Stimulated activated CD8-positive, alpha-beta memory T cell treated with anti-CD3 and anti-CD28 coated beads, Interleukin-15, amount 100 ng/mL, for 4 hours (primary cell): ENCODE results near the gene CLEC2B.

Source experiments
- DNase-seq, 2 donors: peaks; one replicate each; pipeline ENCODE4 v3.0.0-alpha.2; 2020; ENCODE audit warnings: low read depth in 2 of 2

Gene CLEC2B

GRCh38 chr12:9868951-9869306, 225 bp downstream of the CLEC2B start:
- no peak for DNase-seq

DNA sequence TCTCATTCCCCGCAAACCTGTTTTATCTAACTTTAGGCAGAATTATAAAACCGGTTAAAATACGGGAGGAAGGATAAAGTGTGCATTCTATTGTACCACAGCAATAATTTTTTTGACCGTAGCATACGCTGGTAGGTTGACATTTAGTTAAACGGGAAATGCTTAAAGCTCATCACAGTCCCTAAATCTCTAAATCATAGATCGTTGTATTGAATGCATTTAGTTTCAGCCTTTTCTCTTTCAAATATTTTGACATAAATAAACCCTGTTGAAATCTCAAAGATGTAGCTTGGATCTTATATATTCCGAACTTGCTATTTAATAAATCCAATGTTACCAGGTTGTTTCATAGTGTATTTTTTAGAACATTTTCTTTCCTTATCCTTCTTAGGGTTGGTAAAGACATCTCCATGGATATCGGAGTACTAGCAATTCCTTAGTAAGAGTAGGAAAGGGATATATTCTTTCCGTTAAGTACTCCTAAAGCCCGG, 798 bp downstream of the CLEC2B start:
- no peak for DNase-seq

GRCh38 chr12:9867531-9867930, 1.6 kb downstream of the CLEC2B start:
- DNase-seq = no peak

DNA sequence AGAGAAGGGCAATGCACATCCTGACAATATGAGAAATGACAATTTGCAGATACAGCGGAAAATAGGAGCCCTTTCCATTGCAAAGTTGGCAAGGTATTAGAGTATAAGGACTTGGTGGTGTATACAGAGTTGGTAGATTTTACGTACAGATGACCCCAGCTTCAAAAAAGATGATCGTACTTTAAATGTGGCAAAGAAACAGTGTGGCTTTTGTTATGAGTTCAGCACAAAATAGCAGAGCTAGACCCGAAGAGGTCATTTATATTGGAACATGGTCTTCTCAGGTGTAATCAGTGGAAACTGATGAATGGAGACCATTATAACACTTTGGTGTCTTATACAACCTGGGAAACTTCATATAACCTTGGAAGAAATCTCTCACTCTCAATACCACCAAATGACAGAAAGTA, 2.3 kb downstream of the CLEC2B start:
- no peak for DNase-seq

DNA sequence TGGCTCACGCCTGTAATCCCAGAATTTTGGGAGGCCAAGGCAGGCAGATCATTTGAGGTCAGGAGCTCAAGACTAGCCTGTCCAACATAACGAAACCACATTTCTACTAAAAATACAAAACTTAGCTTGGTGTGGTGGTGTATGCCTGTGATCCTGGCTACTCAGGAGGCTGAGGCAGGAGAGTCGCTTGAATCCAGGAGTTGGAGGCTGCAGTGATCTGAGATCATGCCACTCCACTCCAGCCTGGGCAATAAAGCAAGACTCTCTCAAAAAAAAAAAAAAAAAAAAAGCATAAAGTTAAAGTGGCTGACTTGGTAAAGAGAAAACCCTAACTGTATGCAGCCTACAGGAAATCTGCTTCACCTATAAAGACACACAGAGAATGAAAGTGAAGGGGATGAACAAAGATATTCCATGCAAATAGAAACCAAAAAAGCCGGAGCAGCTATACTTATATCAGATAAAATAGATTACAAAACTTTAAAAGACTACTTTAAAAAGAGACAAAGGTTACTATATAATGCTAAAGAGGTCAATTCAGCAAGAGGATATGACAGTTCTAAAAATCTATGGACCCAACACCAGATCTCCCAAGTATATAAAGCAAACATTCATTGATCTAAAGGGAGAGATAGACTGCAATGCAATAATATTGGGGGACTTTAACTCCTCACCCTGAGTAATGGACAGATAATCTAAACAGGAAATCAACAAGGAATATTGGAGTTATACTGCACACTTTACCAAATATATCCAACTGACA, 4.1 kb downstream of the CLEC2B start:
- no peak for DNase-seq

- no peak for DNase-seq
Measured at GRCh38 chr12:9858135-9858534, 11.0 kb downstream of the CLEC2B start.

- DNase-seq = no peak
Measured at GRCh38 chr12:9856894-9857293, 12.3 kb downstream of the CLEC2B start.

- no peak for DNase-seq
Measured at GRCh38 chr12:9856151-9856550, 13.0 kb downstream of the CLEC2B start.

DNA sequence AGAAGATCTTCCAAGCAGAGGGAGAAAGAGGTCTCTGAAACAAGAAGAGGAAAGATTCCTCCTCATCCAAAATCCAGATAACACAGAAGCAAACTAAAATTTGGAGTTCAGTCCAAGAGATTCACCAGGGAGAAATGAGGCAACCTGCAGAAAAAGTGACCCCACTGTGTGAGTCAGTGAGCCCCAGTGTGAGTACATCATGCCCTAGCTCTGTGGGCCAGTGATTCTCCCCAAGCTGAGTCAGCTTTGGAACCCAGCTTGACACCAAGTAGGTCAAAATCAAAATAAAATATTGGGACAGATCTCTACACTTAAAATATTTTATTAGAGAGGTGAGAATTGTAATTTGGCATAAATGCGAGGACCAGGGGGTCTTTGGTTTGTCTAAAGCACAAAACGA, 17.2 kb downstream of the CLEC2B start:
- DNase-seq = no peak

- DNase-seq = no peak
Measured at GRCh38 chr12:9851050-9851449, 18.1 kb downstream of the CLEC2B start.

DNA sequence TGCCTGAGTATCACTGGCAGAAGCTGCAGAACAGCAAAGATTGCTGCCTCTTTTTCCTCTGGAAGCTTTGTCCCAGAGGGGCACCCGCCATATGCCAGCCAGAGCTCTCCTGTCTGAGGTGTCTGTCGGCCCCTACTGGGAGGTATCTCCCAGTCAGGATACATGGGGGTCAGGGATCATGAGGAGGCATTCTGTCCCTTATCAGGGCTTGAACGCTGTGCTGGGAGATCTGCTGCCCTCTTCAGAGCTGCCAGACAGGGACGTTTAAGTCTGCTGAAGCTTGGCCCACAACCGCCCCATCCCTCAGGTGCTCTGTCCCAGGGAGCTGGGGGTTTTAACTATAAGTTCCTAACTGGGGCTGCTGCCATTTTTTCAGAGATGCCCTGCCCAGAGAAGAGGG, 20.3 kb downstream of the CLEC2B start:
- no peak for DNase-seq

DNA sequence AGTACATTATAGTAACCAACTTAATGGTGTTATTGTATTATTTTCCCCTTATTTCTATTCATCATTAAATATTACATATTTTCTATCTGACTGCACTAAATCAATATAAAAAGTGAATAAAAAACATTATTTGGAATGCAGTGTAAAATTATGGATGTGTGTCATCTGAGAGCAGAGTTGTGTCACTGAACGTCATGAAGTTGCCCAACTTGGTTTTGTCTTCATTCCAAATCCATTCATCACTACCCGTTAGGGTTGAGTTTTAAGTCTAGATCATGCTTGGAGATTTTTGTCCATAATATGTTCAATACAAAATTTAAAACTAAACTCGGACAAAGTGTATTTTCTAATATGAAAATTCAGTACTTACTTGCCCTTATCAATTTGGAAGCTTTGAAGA, 25.7 kb downstream of the CLEC2B start:
- DNase-seq = no peak

DNA sequence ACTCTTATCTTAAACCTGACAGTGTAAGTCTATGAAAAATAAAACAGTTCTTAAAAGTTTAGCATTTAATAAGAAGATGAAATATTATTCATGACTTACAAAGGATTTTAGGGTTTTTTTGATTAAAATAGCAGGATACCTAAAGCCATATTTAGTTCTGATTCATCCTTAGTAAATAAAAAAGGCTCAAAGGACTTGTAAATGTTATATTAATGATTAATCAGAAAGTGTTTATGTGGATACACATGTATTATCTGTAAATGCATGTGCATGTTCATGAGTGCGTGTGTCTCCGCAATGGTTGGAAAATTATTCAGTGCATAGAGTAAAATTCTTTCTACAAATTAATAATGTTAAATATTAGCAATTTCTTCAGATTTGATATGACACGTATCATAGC, 37.4 kb downstream of the CLEC2B start:
- DNase-seq = no peak

DNA sequence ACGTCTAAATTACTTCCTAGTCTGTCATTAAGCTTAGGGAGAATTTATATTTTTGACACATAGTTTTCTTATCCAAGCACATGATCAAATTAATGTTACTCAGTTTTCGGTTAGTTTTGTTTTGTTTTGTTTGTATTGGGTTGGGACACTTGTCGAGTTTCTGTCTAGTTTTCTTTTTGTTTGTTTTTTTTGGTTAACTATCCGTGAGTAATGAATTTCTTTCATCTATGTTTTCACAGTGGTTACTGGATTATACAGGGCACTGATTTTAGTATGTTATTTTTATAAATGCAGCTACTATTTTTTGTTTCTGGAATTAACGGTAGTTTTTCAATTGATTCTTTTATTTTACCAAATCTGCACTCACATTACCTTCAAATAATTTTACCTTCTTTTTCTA, 39.2 kb downstream of the CLEC2B start:
- no peak for DNase-seq

- no peak for DNase-seq
Measured at GRCh38 chr12:9829483-9829882, 39.7 kb downstream of the CLEC2B start.

- DNase-seq = no peak
Measured at GRCh38 chr12:9827209-9827888, 41.8 kb downstream of the CLEC2B start, which contains the start of gene KLRF1. KLRF1 (plus strand) TSS chr12:9827481; CDS start chr12:9827545, 64 bp downstream.

DNA sequence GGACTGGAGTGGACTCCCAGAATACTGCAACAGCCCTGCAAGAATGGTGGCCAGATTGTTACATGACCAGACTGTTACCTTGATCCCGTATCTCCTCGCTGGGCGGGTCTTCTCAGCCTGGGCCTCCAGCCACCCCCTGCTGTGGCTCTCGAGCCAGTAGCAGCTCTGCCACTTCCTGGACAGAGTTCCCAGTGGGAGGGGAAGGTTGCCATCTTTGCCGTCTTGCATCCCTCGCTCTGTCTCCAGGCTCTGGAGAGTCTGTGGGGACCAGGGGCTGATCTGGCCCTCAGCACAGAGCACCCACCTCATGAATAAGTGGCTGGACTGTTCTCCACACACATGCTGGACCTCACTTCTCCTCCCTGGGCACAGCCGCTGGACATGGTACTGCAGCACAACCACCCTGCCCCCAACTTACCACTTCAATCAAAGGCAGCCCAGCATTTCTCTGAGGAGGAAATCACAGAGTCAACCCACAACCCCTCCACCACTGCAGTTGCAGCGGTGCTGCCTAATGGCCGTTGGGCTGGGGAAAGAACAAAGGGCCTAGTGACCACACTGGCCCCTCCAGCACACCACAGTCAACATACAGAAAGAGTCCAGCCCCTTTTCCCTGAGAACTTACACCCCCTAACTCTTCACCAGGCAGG, 48.7 kb downstream of the CLEC2B start:
- DNase-seq = no peak

GRCh38 chr12:9813821-9814798, 55.0 kb downstream of the CLEC2B start:
- peak; percentile 79 to 84 for DNase-seq

DNA sequence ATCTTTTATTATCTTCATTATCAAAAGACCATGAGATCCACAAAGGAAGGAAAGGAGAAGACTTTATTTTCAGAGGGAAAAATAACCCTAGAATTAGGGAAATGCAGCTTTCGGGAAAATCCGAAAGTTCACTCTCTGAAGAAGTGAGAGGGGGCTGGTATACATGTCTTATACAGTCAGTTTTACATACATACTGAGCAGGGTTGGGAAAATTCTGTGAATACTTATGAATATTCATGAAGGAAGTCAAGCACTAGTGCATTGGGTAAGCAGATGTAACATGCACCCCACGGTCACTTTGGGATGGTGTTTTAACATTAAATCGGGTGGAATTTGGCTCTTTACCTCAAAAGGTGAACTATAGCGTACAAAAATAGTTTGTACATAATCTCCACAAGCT, 57.5 kb downstream of the CLEC2B start:
- no peak for DNase-seq

DNA sequence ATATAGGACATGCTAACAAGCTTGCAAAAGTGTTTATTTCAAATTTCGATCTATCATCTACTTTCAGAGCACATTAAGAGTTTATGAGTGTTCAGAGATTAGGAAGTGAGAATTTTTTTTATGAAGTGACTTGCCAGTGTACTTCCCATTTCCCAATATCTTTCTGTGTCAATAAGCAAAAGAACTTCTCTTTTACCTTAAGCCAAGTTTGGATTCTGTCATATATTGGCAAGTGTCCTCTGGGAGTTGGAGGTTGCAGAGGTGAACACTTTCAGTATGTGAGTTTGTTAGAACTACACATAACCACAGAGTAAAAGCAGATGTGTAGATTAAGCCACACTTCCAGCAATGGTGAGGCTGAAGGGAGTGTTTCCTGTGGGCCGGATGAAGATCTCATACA, 58.5 kb downstream of the CLEC2B start:
- DNase-seq = no peak

- DNase-seq = no peak
Measured at GRCh38 chr12:9809866-9810265, 59.3 kb downstream of the CLEC2B start.

GRCh38 chr12:9809338-9809737, 59.8 kb downstream of the CLEC2B start:
- DNase-seq = no peak
